ENCODE results near the gene CACNB2. TPM values are rescaled to one million over a fixed set of nuclear protein-coding genes. Genes with fewer than 3 reads are reported as not detected.
A peak's percentile ranks its signal among the peaks of the same experiment; 100 is the strongest.

CACNB2 gene
- total RNA-seq, 1 donor, result 2.1 TPM

GRCh38 chr10:18306031-18306430 is 165.8 kb downstream of the CACNB2 start:
- no peak overlapping the region for H3K4me3 ChIP-seq (ENCODE audit: low read depth, low read length)
- no peak for TF ChIP-seq CTCF (IDR thresholded peaks at IDR 0.05; ENCODE audit: insufficient read depth, low read length)
- DNase-seq (ENCODE audit: low read depth), result no peak

- H3K4me3 ChIP-seq (ENCODE audit: low read depth, low read length), result no peak overlapping the region
- peak; percentile 71 for DNase-seq (ENCODE audit: low read depth)
- TF ChIP-seq CTCF (IDR thresholded peaks at IDR 0.05; ENCODE audit: insufficient read depth, low read length), result no peak
These were observed 168.4 kb downstream of the CACNB2 start for GRCh38 chr10:18308600-18308999.

- DNase-seq (ENCODE audit: low read depth), result no peak
- no peak for TF ChIP-seq CTCF (IDR thresholded peaks at IDR 0.05; ENCODE audit: insufficient read depth, low read length)
These were observed 170.5 kb downstream of the CACNB2 start for GRCh38 chr10:18310761-18311160.

GRCh38 chr10:18312374-18313139 is 172.3 kb downstream of the CACNB2 start:
- H3K4me3 ChIP-seq (ENCODE audit: low read depth, low read length), result no peak overlapping the region
- peak; percentile 71 for DNase-seq (ENCODE audit: low read depth)
- TF ChIP-seq CTCF (IDR thresholded peaks at IDR 0.05; ENCODE audit: insufficient read depth, low read length), result peak; percentile 48

More at GRCh38 chr10:18310761-18311160, 170.5 kb downstream of the CACNB2 start:
- no peak overlapping the region for H3K4me3 ChIP-seq (ENCODE audit: low read depth, low read length)

- no peak for TF ChIP-seq CTCF (IDR thresholded peaks at IDR 0.05; ENCODE audit: insufficient read depth, low read length)
- no peak overlapping the region for H3K4me3 ChIP-seq (ENCODE audit: low read depth, low read length)
- DNase-seq (ENCODE audit: low read depth), result no peak
These were observed 172.9 kb downstream of the CACNB2 start for GRCh38 chr10:18313140-18313530.

GRCh38 chr10:18313626-18314025 is 173.4 kb downstream of the CACNB2 start:
- no peak for TF ChIP-seq CTCF (IDR thresholded peaks at IDR 0.05; ENCODE audit: insufficient read depth, low read length)
- H3K4me3 ChIP-seq (ENCODE audit: low read depth, low read length), result no peak overlapping the region
- DNase-seq (ENCODE audit: low read depth), result no peak

- H3K4me3 ChIP-seq (ENCODE audit: low read depth, low read length), result no peak overlapping the region
- TF ChIP-seq CTCF (IDR thresholded peaks at IDR 0.05; ENCODE audit: insufficient read depth, low read length), result no peak
- no peak for DNase-seq (ENCODE audit: low read depth)
These were observed 179.4 kb downstream of the CACNB2 start for GRCh38 chr10:18319628-18320027.

Measured in fibroblast of the aortic adventitia (primary cell).